ENCODE data around the gene LEFTY1. TPM values are rescaled to one million over a fixed set of nuclear protein-coding genes. Genes with fewer than 3 reads are reported as not detected.

The LEFTY1 gene
- total RNA-seq, 1 experiment from 2014 or later = not detected

GRCh38 chr1:225845097-225845496, 43.8 kb downstream of the LEFTY1 start:
- Histone ChIP-seq H3K9me3 (ENCODE audit: control insufficient read depth, insufficient read depth, low read depth, low read length) (no peaks in the 10 kb centered on the region), H3K4me3 (ENCODE audit: low read depth in 2 of 2, low read length in 2 of 2) (no peak overlapping the region), H3K36me3 (ENCODE audit: control insufficient read depth, insufficient read depth, low read length) (no peaks in the 10 kb centered on the region), H3K27me3 (ENCODE audit: control insufficient read depth, insufficient read depth, low read length) (no peaks in the 10 kb centered on the region), H3K4me1 (ENCODE audit: control insufficient read depth, insufficient read depth, low read length) (0 out of 2 replicates have a peak, but pooled peaks cover 5% of the 10 kb centered on the region), H3K27ac (ENCODE audit: low read length) (no peak overlapping the region)
- intact Hi-C loops (cut with micrococcal nuclease; ENCODE audit: unreplicated experiment) (loop anchor here (2.0 to 5.0 kb wide), 2 partner anchors 68 to 370 kb away; partner anchors contain the start of gene SRP9), in situ Hi-C loops (cut with HindIII; ENCODE audit: low pct_unique_long_range_greater_than_20kb, low sequenced_read_pairs) (no loop called here)
- ChIA-PET CTCF (interaction anchor here (0.6 kb wide), 1 partner anchor 82 kb away, joined by 4 read pairs; no protein-coding TSS in a partner anchor), POLR2A (interaction anchor here (1.1 kb wide), 1 partner anchor 68 kb away, joined by 3 read pairs; the partner anchor contains the start of gene SRP9)
- no TSS peak for BruUV-seq (replicated peaks)
- TF ChIP-seq POLR2AphosphoS5 (IDR thresholded peaks at IDR 0.05; ENCODE audit: low read depth, low read length) = no peak
- no peak for TF ChIP-seq TCF7L2 (IDR thresholded peaks at IDR 0.05; ENCODE audit: low read depth, low read length)
- TF ChIP-seq SIN3A (IDR thresholded peaks at IDR 0.05; ENCODE audit: borderline replicate concordance, insufficient read depth, low read depth, low read length) = no peak
- ATAC-seq = no peak
- no peak for DNase-seq (ENCODE audit: low read depth, low spot score)

- Histone ChIP-seq H3K27ac (ENCODE audit: low read length) (no peak overlapping the region), H3K27me3 (ENCODE audit: control insufficient read depth, insufficient read depth, low read length) (no peaks in the 10 kb centered on the region), H3K4me1 (ENCODE audit: control insufficient read depth, insufficient read depth, low read length) (0 out of 2 replicates have a peak, but pooled peaks cover 5% of the 10 kb centered on the region), H3K36me3 (ENCODE audit: control insufficient read depth, insufficient read depth, low read length) (no peaks in the 10 kb centered on the region), H3K4me3 (ENCODE audit: low read depth in 2 of 2, low read length in 2 of 2) (no peak overlapping the region), H3K9me3 (ENCODE audit: control insufficient read depth, insufficient read depth, low read depth, low read length) (no peaks in the 10 kb centered on the region)
- ATAC-seq = no peak
- POLR2A ChIA-PET = interaction anchor here (0.7 to 1.1 kb wide), 2 partner anchors 67 to 332 kb away, joined by 3 to 9 read pairs; partner anchors contain the start of gene SRP9
- no TSS peak for BruUV-seq (replicated peaks)
- TF ChIP-seq TCF7L2 (IDR thresholded peaks at IDR 0.05; ENCODE audit: low read depth, low read length) (no peak), CTCF (IDR thresholded peaks at IDR 0.05) (no peak), SIN3A (IDR thresholded peaks at IDR 0.05; ENCODE audit: borderline replicate concordance, insufficient read depth, low read depth, low read length) (no peak), POLR2AphosphoS5 (IDR thresholded peaks at IDR 0.05; ENCODE audit: low read depth, low read length) (no peak; the same call in 1 of the 2 replicates)
- TF ChIP-seq, protein P1, sequence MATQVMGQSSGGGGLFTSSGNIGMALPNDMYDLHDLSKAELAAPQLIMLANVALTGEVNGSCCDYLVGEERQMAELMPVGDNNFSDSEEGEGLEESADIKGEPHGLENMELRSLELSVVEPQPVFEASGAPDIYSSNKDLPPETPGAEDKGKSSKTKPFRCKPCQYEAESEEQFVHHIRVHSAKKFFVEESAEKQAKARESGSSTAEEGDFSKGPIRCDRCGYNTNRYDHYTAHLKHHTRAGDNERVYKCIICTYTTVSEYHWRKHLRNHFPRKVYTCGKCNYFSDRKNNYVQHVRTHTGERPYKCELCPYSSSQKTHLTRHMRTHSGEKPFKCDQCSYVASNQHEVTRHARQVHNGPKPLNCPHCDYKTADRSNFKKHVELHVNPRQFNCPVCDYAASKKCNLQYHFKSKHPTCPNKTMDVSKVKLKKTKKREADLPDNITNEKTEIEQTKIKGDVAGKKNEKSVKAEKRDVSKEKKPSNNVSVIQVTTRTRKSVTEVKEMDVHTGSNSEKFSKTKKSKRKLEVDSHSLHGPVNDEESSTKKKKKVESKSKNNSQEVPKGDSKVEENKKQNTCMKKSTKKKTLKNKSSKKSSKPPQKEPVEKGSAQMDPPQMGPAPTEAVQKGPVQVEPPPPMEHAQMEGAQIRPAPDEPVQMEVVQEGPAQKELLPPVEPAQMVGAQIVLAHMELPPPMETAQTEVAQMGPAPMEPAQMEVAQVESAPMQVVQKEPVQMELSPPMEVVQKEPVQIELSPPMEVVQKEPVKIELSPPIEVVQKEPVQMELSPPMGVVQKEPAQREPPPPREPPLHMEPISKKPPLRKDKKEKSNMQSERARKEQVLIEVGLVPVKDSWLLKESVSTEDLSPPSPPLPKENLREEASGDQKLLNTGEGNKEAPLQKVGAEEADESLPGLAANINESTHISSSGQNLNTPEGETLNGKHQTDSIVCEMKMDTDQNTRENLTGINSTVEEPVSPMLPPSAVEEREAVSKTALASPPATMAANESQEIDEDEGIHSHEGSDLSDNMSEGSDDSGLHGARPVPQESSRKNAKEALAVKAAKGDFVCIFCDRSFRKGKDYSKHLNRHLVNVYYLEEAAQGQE (IDR thresholded peaks at IDR 0.05; ENCODE audit: insufficient read depth in 1 of 2, low read depth in 2 of 2, low read length in 1 of 2) = no peak
- no peak for DNase-seq (ENCODE audit: low read depth, low spot score)
- intact Hi-C loops (cut with micrococcal nuclease; ENCODE audit: unreplicated experiment) (loop anchor here (2.0 to 5.0 kb wide), 2 partner anchors 67 to 370 kb away; partner anchors contain the start of gene SRP9), in situ Hi-C loops (cut with HindIII; ENCODE audit: low pct_unique_long_range_greater_than_20kb, low sequenced_read_pairs) (no loop called here)
- CTCF ChIA-PET = no interaction called here
Observed at GRCh38 chr1:225844236-225845061, 44.5 kb downstream of the LEFTY1 start.

Measured in Panc1 (cell line).